ENCODE results near the gene MGAT1.
"Not testable (repeated sequence)": the region's sequence is repeated elsewhere in the genome, so short reads cannot be mapped to it uniquely, and the experiment has no call there.

MGAT1 gene

GRCh38 chr5:180803181-180804128 is 849 bp upstream of the MGAT1 start:
- DNase-seq: no peak

- no peak for DNase-seq
Observed at GRCh38 chr5:180801596-180802324, 846 bp downstream of the MGAT1 start.

- no peak for DNase-seq
Observed at GRCh38 chr5:180799902-180800801, 2.5 kb downstream of the MGAT1 start.

- no peak for DNase-seq
Observed at GRCh38 chr5:180799194-180799593, 3.4 kb downstream of the MGAT1 start.

- no peak for DNase-seq
Observed at GRCh38 chr5:180798193-180798592, 4.4 kb downstream of the MGAT1 start.

- DNase-seq: no peak
Observed at GRCh38 chr5:180797256-180798192, 5.1 kb downstream of the MGAT1 start.

GRCh38 chr5:180795771-180796313 is 6.8 kb downstream of the MGAT1 start:
- no peak for DNase-seq

GRCh38 chr5:180792965-180793287 is 9.7 kb downstream of the MGAT1 start:
- DNase-seq: no peak

- no peak for DNase-seq
Observed at GRCh38 chr5:180792287-180792964, 10.2 kb downstream of the MGAT1 start.

- DNase-seq: no peak
Observed at GRCh38 chr5:180791611-180792213, 10.9 kb downstream of the MGAT1 start.

GRCh38 chr5:180790524-180790923 is 12.1 kb downstream of the MGAT1 start:
- DNase-seq: no peak

GRCh38 chr5:180790020-180790419 is 12.6 kb downstream of the MGAT1 start:
- no peak for DNase-seq

- not testable (repeated sequence) for DNase-seq
Observed at GRCh38 chr5:180788651-180789410, 13.8 kb downstream of the MGAT1 start.

- DNase-seq: no peak
Observed at GRCh38 chr5:180787711-180788431, 14.7 kb downstream of the MGAT1 start.

- DNase-seq: no peak
Observed at GRCh38 chr5:180786531-180787398, 15.8 kb downstream of the MGAT1 start.

- DNase-seq: no peak
Observed at GRCh38 chr5:180785794-180786221, 16.8 kb downstream of the MGAT1 start.

- DNase-seq: no peak
Observed at GRCh38 chr5:180785121-180785781, 17.4 kb downstream of the MGAT1 start.
